Measurements from ENCODE around the gene MPEG1. TPM values are rescaled to one million over a fixed set of nuclear protein-coding genes. Genes with fewer than 3 reads are reported as not detected.
A peak's percentile ranks its signal among the peaks of the same experiment; 100 is the strongest.

MPEG1 gene
- total and polyA plus RNA-seq, 9 of the 15 experiments (the other 6 are each of a cell fraction or from before 2014, with no cell fraction given): 0.07 TPM; not detected in 8

GRCh38 chr11:59206635-59207034 lies 6.1 kb downstream of the MPEG1 start (continued):
- TF ChIP-seq RAD21 (CRISPR knock-in tag; conservative IDR thresholded peaks at IDR 0.05 in 1 of 2, IDR thresholded peaks at IDR 0.05 in 1 of 2) (peak in 1 of 2 experiments; percentile 47; a peak in 2 of 4 replicates), POLR3G (IDR thresholded peaks at IDR 0.05; ENCODE audit: extremely low read depth, insufficient read length, insufficient replicate concordance) (no peak), PTRF (tag; IDR thresholded peaks at IDR 0.05) (no peak), ZNF197 (CRISPR knock-in tag; IDR thresholded peaks at IDR 0.05; ENCODE audit: low read depth) (no peak)
- TF ChIP-seq, protein P1, sequence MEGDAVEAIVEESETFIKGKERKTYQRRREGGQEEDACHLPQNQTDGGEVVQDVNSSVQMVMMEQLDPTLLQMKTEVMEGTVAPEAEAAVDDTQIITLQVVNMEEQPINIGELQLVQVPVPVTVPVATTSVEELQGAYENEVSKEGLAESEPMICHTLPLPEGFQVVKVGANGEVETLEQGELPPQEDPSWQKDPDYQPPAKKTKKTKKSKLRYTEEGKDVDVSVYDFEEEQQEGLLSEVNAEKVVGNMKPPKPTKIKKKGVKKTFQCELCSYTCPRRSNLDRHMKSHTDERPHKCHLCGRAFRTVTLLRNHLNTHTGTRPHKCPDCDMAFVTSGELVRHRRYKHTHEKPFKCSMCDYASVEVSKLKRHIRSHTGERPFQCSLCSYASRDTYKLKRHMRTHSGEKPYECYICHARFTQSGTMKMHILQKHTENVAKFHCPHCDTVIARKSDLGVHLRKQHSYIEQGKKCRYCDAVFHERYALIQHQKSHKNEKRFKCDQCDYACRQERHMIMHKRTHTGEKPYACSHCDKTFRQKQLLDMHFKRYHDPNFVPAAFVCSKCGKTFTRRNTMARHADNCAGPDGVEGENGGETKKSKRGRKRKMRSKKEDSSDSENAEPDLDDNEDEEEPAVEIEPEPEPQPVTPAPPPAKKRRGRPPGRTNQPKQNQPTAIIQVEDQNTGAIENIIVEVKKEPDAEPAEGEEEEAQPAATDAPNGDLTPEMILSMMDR (IDR thresholded peaks at IDR 0.05 in 2 of 3, conservative IDR thresholded peaks at IDR 0.05 in 1 of 3; ENCODE audit: insufficient read depth in 2 of 3, low read depth in 1 of 3, low read length in 3 of 3): peak; percentile 60 to 70 (median 64)

DNA sequence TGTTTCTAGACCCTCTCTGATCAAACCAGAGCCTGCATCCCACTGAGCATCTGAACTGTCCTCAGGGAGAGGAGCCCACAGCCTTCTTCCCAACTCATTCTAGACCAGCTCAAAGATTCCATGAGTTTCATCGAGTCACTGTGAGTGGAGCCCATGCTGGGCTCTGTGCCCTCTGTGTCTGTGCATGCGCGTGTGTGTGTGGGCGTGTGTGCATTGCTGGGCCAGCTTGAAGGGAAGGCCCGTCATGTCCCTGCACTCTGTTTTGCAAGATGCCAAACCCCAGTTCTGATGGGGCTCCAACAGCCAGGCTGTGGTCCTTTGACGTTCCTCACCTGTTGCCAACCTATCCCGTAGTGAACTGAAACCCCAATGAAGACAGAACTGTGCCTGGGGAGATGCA lies 7.1 kb downstream of the MPEG1 start:
- Histone ChIP-seq H3K4me3 (no peak overlapping the region), H3K9me1 (ENCODE audit: control insufficient read depth, insufficient read depth, low read length) (no peaks in the 10 kb centered on the region), H3K4me1 (replicated peaks in 1 of 2; ENCODE audit: control insufficient read depth in 2 of 2, insufficient read depth in 2 of 2, low read length in 2 of 2) (peaks cover 0 to 2% of the 10 kb centered on the region in 2 experiments; a peak in 1 of 5 replicates), H3K27ac (ENCODE audit: extremely low read depth, low read depth, low read length) (no peak overlapping the region), H3K36me3 (ENCODE audit: control insufficient read depth, insufficient read depth, low read length) (no peaks in the 10 kb centered on the region), H3K4me2 (ENCODE audit: insufficient read depth, low read length) (no peak overlapping the region), H2AFZ (ENCODE audit: low read depth, low read length) (no peak overlapping the region), H3K79me2 (ENCODE audit: control insufficient read depth, insufficient read depth, low read length) (no peaks in the 10 kb centered on the region), H3K9me3 (replicated peaks; ENCODE audit: control insufficient read depth, insufficient read depth, low read depth, low read length) (no peaks in the 10 kb centered on the region), H3K27me3 (ENCODE audit: control insufficient read depth in 2 of 2, insufficient read depth in 2 of 2, low read length in 2 of 2) (peaks cover under 1 to 14% of the 10 kb centered on the region in 2 experiments; a peak in 3 of 5 replicates), H3K9ac (ENCODE audit: insufficient read depth in 1 of 2, low read depth in 2 of 2, low read length in 2 of 2) (no peak overlapping the region), H4K20me1 (replicated peaks; ENCODE audit: control insufficient read depth, insufficient read depth, low read length) (no peaks in the 10 kb centered on the region; the same call in 1 of the 2 replicates)
- FAIRE-seq: no peak
- ChIA-PET POLR2A (interaction anchor here (1.2 kb wide), 1 partner anchor 17 kb away, joined by 3 read pairs; no protein-coding TSS in a partner anchor), CTCF (ENCODE audit: low intra/inter-chr PET ratio) (no interaction called here)
- intact Hi-C loops (cut with micrococcal nuclease): loop anchor here (1.0 kb wide), 1 partner anchor 79 kb away; no protein-coding TSS in a partner anchor
- no TSS peak for BruUV-seq (replicated peaks)
- in situ Hi-C loops (cut with MboI): no loop called here
- 3% methylated on average over 7 of the region's 7 CpGs for WGBS (ENCODE audit: insufficient coverage, low coverage, missing lambda C conversion rate)
- DNase-seq (ENCODE audit: extremely low read depth in 1 of 4, low spot score in 3 of 4): no peak
- no peak for ATAC-seq
- no peak for TF ChIP-seq NR1H2 (CRISPR knock-in tag; IDR thresholded peaks at IDR 0.05)
- TF ChIP-seq, protein P2, sequence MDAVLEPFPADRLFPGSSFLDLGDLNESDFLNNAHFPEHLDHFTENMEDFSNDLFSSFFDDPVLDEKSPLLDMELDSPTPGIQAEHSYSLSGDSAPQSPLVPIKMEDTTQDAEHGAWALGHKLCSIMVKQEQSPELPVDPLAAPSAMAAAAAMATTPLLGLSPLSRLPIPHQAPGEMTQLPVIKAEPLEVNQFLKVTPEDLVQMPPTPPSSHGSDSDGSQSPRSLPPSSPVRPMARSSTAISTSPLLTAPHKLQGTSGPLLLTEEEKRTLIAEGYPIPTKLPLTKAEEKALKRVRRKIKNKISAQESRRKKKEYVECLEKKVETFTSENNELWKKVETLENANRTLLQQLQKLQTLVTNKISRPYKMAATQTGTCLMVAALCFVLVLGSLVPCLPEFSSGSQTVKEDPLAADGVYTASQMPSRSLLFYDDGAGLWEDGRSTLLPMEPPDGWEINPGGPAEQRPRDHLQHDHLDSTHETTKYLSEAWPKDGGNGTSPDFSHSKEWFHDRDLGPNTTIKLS (IDR thresholded peaks at IDR 0.05; ENCODE audit: borderline replicate concordance, low read depth): no peak
- TF ChIP-seq FOXM1 (IDR thresholded peaks at IDR 0.05; ENCODE audit: low read depth): no peak
- TF ChIP-seq FOXM1 (CRISPR knock-in tag; IDR thresholded peaks at IDR 0.05; ENCODE audit: low read depth): no peak
- no peak for TF ChIP-seq TGIF2 (CRISPR knock-in tag; IDR thresholded peaks at IDR 0.05)
- TF ChIP-seq, protein P3, sequence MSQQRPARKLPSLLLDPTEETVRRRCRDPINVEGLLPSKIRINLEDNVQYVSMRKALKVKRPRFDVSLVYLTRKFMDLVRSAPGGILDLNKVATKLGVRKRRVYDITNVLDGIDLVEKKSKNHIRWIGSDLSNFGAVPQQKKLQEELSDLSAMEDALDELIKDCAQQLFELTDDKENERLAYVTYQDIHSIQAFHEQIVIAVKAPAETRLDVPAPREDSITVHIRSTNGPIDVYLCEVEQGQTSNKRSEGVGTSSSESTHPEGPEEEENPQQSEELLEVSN (IDR thresholded peaks at IDR 0.05; ENCODE audit: borderline replicate concordance in 1 of 2, extremely low read depth in 1 of 2, insufficient read depth in 1 of 2, insufficient read length in 1 of 2, low read depth in 1 of 2, low read length in 1 of 2, poor library complexity in 1 of 2, severe bottlenecking in 1 of 2): no peak
- TF ChIP-seq BCL6 (CRISPR knock-in tag; IDR thresholded peaks at IDR 0.05): no peak
- no peak for TF ChIP-seq HDAC6 (IDR thresholded peaks at IDR 0.05; ENCODE audit: low read depth, low read length)
- TF ChIP-seq XRCC4 (IDR thresholded peaks at IDR 0.05; ENCODE audit: extremely low read depth, insufficient read depth, insufficient read length): no peak
- TF ChIP-seq PRPF4 (IDR thresholded peaks at IDR 0.05; ENCODE audit: insufficient read depth, low read depth, low read length, poor library complexity, severe bottlenecking): no peak
- no peak for TF ChIP-seq MAZ (CRISPR knock-in tag; conservative IDR thresholded peaks at IDR 0.05 in 1 of 2, IDR thresholded peaks at IDR 0.05 in 1 of 2)
